NCI-H1694 treated with DMSO at 0.1 percent for 48 hours (cell line): ENCODE results near the gene ALK.

Experiments
- DNase-seq: peaks from one replicate; lab custom pipeline; 2025; lab: John Stamatoyannopoulos, UW

The ALK gene

DNA sequence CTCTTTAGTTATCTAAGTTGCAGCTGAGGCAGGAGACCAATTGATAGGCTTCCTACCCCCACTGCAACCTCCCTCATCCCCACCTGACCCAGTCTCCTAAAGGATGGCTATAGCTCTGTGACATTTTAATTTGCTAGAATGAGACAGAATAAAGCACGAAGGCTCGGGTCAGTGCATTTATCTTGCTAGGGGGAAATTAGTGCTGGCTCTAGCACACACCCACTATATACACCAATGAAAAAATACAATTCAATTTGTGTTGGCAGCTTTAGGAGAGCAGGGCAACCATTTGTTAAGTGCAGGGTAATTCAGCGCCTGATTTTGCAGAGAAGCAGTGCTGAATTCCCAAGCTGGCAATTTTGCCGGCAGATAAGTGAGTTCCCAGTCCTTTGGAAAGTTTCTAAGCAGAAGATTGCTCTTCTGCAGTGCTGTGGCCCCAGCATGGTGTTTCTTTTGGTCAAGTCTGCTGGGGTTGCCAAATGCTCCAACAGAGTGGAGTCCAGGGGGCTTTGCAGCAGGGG lies 346.0 kb downstream of the ALK start:
- no peak for DNase-seq

DNA sequence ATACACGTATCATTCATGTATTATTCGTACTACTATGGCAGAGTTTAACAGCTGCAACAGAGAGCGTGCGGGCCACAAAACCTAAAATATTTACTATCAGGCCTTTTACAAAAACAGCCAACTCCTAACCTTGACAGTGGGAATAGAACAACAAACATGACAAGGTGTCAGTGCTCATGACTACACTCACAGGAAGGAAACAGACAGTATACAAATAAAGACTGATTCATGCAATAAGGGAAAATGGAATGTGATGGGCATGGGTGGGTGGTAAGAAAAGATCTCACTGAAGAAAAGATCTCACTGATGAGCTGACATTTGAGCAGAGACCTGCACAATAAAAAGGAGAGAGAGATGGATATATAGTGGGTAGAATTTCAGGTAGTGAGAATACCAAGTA lies 347.8 kb downstream of the ALK start:
- DNase-seq, result no peak

DNA sequence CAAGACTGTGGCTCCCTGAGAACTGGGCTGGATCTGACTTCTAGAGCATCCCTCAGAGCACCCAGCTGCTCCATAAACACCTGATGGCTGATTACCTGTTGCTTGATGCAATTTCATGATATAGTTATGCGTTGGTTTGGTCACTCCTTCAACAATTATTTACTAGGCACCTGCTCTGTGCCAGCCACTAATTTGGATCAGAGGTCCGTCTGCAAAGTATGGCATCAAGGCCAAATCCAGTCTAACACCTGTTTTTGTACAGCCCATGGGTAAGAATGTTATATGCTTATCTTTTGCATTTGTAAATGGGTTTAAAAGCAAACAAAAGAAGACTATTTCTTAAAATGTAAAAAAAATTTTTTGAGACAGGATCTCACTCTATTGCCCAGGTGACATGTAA lies 348.2 kb downstream of the ALK start:
- no peak for DNase-seq

DNA sequence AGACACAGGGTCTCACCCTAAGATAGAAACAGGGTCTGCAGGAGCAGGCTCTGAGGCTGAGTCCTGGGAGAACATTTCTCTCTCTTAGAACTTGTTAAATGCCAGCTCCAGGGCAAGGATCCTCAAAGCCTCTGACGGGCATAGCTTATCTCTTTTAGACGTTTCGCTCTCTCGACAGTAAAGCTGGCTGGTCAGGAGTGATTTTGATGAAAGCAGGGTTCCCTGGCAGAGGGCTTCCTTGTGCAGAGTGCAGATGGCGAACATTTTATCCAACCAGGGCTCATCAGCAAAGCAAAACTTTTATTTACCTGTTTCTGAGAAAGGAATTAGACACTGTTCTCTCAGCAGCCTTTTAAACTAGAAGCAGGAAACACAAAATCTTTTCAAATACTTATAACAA lies 350.8 kb downstream of the ALK start:
- DNase-seq, result no peak

DNA sequence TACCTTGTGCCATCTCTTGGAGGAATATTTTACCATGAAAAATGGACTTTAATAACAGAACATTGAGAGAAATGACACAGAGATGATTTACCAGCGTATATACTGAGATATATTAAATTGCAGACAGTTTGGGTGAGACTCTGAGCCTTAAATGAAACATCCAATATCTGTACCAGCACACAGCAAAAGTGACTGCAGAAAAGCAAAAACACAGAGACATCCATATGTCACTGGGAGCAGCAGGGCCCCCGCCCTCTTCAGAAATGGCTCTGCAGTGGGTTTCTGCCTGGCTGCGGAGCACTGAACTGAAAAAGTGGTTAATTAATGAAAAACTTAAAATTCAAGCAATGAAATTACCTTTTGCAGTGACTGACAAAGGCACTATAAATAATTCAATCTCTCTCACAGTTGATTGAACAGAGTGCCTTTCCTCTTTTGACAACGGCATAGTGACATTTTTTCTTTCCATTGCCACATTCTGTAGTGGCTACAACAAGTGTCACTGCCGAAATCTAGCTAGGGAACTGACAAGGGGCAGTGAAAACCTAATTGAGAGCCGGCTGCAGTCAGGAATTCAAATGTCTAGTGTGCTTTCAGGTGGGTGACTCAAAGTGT lies 353.4 kb downstream of the ALK start:
- peak; percentile 76 for DNase-seq

DNA sequence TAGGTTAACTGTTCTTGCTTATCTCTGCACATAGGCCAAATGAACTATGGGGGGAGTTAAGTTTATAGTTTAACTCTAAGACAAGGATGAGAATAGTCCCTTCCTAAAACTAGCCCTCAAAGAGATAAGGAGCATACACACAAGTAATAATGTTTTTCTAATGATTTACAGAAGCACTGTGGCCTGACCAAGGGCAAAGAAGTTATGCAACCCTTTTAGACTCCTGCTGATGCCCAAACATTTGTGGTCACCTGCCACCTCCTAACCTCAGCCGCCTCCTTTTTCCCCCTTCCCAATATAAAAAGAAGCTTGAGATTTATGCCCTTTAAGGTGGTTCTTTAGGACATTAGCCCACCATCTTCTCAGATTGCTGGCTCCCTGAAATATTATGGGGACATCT lies 357.7 kb downstream of the ALK start:
- DNase-seq, result no peak

DNA sequence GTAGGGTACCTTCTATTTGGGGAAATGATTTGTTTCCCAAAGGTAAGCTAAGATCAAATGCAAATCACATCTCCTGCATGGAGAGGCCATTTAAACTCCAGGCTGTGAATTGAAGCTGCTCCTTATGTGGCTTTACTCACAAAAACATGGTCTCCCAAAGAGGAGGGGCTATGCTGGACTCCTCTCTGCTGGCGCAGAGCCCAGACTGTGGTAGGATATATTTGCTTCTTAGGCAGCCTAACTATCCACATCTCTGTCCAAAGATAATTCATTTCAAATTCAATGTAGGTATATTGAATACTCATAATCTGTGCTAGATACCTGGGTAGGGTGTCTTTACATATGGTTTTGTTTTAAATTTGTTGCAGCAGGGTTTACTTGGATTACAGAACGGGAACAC lies 358.5 kb downstream of the ALK start:
- DNase-seq, result no peak

DNA sequence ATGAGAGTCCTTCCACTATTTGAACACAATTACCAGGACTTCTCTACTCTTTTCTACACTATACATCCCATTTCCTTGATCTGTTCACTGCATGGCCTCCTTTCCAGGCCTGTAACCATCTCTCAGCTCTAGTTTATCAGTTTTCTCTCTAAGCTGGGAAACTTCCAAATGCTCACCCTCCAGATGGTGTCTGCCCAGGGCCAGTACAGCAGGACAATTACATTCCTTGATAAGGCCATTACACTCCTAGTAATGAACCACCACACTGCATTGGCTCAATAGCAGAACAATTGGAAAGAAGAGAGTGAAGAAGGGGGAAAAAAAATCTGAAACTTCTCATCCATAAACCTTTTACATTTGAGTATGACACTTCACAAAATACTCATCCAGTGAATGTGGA lies 359.1 kb downstream of the ALK start:
- no peak for DNase-seq

DNA sequence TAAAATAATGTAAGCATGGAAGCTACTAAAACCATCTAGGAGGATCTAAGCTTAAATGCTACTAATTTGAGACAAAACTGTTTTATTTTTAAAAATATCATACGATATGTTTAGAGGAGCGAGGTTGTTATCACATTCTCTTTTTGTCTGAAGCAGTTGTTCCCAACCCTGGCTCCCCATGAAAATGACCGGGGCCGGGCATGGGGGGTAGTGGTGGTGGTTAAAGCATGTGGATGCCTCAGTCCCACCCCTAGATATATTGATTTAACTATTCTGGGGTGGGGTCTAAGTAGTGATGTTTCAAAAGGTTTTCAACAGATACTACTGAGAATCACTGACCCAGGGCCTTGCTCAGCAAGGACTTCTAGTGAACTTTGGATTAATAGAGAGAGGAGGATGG lies 359.8 kb downstream of the ALK start:
- DNase-seq, result no peak

DNA sequence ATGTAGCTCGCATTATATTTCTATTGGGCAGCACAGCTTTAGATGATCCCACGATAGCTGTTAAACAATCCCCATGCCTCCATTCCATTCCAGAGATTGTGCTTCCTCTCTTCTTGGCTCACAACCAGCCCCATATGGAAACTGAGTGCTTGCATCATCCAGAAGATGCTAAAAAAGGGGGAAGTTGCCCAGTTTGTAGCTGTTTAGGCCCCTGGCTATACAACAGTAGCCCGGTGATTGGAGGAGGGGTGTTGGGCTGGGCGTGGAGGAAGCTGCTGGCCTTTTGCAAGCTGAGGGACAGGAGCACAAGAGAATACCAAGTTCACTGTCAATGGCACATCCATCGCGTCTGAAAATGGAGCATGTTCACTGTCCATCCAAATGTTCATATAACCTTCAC lies 360.2 kb downstream of the ALK start:
- no peak for DNase-seq

DNA sequence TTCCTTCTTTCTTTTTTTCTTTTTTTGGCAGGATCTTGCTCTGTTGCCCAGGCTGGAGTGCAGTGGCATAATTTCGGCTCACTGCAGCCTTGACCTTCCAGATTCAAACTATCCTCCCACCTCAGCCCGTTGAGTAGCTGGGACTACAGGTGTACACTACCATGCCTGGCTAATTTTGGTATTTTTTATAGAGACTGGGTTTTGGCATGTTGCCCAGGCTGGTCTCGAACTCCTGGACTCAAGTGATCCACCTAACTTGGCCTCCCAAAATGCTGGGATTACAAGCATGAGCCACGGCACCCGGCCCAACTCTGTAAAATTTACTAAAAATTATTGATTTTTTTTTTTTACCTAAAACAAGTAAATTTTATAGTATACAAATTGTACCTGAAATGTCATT lies 360.8 kb downstream of the ALK start:
- DNase-seq, result no peak

DNA sequence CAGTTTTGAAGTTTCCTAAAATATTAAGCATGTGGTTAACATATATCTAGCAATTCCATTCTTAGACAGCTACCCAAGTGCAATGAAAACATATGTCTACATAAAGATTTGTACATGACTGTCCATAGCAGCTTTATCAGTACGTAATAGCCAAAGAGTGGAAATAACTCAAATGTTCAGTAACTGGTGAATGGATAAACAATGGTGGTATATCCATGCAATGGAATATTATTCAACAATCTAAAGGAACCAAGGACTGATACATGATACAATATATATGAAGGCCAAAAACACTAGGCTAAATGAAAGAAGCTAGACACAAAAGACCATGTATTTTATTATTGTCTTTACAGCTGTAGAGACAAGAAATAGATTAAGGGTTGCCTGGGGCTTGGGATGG lies 361.4 kb downstream of the ALK start:
- DNase-seq, result no peak

DNA sequence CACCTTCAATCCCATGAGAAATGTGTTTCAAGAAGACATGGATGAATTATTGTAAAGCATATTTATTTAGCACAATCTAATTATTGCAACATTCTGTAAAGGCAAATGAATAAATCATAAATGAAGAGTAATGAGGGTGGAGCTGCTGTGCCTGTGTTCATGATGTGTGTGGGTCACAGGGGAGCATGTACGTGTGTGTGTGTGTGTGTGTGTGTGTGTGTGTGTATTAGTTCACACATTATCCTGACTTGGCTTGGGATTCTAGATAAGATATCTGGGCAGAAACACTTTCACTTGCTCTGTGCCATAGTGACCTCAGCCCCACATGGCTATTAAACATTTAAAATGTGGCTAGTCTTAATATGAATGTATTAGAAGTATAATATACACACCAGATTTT lies 361.8 kb downstream of the ALK start:
- no peak for DNase-seq

DNA sequence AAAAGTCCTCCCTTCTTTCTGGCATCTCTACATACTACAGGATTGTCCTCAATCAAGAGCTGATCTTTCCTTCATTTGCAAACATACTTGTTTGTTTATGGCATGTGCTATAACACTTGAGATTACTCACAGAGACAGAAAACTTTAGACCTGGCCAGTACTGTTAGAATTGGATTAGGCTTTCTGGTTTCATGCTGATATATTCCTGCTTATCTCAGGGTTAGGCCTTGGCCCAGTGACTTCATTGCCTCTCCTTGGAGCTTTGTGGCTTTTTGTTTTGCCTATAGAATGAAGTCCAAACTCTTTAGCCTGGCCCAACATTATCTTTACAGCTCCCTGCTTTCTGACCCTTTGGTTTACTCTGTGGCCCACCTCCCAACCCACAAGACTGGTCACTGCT lies 363.3 kb downstream of the ALK start:
- no peak for DNase-seq

DNA sequence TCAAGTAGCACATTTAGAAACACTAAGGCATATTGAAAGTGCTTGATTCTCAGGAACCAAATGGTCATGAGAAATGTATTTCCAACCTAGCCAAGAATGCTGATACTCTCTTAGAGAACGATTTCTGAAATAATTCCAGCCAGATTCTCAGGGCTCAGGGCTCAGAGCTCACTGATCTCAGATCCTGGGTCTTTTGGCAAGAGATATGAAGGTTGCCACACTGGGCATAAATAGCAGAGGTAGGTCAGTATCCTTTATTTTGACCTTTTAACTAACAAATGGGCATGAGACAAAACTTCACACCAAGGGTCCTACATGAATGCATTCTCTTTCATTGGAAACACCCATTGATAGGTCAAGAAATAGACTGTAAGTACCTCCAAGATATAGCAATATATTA lies 364.1 kb downstream of the ALK start:
- DNase-seq, result no peak

DNA sequence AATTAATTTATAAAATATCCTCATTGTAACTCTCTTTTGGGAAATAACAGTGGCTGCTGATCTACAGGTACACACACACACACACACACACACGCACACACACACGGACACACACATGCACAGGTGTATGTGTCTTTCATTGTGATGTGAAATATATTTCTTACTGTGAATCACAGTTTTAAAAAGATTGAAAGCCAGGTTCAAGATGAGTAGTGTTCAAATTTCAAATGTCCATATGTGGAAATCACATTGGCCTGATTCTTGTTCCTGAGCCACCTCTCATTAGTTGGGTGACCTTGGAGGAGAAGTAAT lies 372.4 kb downstream of the ALK start:
- no peak for DNase-seq

DNA sequence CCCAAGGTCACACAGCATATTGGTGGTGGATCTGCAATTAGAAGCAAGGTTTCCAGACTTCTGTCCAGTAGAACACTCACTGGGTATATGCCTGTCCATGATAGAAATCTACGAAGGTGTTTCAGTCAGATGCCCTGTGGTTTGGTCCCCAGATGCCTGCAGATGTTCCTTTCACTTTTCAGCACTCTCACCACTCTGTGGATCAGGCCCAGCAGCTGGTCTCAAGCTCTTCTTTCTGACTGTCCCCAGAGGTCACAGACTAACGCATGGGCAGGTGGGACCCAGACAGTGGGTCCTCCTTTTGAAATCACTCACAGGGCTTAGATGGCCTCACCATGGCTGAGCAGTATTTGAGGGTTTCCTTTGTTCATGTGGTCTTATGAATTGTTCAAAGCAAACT lies 376.5 kb downstream of the ALK start:
- no peak for DNase-seq

DNA sequence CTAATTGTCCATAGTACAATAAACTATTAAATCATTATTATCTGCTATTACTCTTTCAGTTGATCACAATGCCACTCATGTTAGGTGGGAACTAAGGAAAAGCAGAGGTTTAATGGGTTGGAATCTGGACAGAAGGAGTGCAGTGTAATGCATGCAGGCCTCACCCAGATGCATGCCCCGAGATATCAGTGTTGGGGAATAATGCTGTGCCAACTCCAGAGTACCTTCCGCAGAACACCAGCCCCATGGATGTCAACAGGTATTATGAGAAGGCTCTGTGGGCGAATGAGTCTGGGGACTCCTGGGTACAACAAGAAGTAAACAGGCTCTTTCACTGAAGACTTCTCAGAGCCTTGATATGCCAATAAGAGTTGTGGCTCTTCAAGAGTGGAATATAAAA lies 377.4 kb downstream of the ALK start:
- DNase-seq, result no peak

DNA sequence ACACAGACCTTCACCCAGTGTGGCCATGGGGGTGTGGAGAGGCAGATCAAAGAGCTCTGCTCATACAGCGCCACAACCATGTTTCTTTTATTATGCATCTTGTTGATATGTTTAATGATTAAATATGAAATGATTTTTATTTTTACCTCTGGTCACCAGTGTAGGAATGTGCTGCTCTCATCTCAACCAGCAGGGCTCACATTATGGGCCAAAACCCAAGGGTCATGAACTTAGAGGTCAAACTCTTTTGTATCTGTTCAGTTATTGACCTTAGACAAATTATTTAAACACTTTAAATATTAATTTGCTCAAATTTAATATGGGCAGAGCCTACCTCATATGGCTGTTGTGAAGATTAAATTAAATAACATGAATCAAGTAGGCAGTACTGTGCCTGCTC lies 386.2 kb downstream of the ALK start:
- no peak for DNase-seq

DNA sequence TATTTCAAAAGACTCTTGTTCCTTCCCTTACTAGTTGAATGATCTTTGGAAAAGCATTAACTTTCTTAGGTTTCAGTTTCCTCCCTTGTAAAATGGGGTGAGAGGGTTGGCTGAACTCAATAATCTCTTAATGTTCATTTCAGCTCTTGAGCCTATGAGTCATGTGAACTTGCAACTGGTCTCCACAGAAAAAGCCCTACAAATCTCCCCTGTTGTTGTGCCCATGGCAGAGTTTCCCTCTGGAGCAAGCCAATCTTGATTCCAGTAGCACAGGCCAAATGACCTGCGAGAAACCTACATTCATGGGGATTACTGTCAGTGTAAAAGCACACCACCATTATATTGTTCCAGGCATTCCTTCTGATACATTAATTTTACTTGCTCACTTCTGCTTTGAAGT lies 388.9 kb downstream of the ALK start:
- DNase-seq, result no peak

DNA sequence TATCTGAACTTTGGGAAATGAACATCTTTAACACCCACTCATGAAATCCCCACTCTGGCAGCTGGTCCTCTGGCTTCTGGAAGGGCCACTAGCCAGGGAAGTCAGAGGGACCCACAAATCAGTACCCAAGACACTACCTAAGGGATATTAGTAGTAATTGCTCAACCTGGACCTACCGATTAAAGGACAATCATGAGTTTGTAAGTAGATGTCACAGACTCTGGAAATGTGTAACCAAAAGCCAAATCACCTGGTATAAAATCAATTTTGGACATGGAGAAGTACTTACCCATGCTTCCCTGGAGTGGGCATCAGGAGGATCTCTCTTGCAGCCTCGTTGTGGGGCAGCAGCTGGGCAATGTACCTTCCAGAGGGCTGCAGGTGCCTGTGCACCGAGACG lies 389.8 kb downstream of the ALK start:
- DNase-seq, result no peak

DNA sequence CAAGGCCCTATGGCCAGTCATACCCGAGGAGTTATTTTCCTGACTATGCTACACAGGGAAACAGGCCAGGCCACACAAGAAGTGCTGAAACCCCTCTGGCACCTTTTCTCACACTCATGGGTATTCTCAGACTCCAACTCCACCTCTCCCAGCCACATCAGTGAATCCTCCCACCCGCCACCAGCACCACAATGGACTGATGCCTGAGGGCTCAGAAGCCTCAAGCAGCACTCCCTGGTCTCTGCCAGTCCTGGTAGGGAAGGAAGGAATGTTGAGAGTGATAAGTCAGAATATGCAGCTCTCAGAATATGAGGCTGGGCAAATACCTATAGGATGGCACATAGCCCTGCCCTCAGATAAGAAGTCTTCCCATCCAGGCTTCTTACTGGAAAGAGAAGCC lies 391.1 kb downstream of the ALK start:
- no peak for DNase-seq

DNA sequence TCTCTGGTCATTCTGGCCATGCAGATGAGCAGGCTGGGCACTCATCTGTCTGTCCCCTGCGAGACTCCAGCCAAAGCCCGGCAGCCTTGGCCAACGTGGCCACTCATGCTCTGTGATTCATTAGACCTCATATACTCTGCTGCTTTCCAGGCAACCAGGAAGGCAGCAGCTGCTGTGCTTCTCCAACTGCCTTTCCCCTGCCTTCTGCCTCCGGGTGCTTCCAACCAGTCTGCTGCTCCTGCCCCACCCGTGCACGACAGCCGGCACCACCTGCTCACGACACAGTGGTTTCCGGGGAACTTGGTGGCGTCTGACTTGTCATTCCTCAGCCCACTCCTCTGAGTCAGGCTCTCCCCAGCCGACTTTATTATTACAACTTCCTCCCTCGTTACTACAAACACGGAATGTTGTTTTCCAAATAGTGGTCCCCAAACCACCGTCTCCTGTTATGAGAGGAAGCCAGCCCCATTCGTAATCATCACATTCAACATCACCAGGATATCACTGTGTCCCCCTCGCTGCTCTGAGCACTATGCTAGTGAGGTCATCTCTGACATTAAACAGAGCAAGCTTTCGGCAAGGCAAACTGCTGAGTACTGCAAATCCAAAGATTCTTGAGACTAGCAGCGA lies 392.4 kb downstream of the ALK start:
- peak; percentile 85 for DNase-seq

DNA sequence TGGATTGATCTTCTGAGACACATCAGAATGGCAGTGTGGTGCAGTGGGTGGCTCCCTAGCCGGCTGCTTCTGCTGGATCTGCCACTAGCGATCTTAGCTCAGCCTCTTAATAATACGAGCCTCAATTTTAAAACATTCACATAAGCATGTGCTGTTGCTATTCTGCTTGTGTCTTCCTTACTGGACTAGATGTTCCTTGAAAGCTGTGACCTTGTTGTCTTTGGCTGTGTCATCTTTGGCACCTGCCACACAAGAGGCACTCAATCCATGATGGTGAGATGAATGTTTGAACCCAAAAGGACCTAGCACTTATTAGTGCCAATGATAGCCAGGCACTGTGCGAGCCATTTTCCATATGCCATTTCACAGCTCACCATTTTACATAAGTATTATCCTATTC lies 393.0 kb downstream of the ALK start:
- DNase-seq, result no peak

DNA sequence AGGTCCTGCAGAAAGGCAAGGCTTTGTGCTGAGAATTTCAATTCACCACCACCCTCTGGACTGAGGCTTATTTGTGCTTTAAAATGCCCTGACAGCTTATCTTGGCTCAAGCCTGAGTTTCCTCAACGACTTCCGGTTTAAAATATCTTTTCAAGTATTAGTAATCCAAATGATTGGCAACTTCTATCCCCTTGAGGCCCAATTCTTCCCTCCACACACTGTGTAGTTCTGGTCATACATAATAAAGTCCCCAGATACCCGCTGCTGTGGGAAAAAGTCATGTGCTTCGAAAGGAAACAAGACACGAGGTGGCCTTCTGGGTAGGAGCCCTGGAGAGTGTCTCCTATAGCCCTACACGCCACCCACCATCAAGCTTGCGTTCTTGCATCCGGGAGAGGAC lies 393.4 kb downstream of the ALK start:
- no peak for DNase-seq
